WTC11 (cell line): ENCODE results near the gene ATF7. TPM values are rescaled to one million over a fixed set of nuclear protein-coding genes. Genes with fewer than 3 reads are reported as not detected.

Source experiments
- ATAC-seq: fragments of 200-7000 bp; cut with Tn5 transposase; 2 replicates; pipeline ENCODE4 v1.10.0; 2021; ENCODE audit warnings: mild to moderate bottlenecking, moderate library complexity
- CTCF ChIA-PET: fragments of 300-600 bp; sonication (Branson Sonifier 250); formaldehyde crosslinking; loops from one replicate; lab custom pipeline; 2021; ENCODE audit warnings: antibody characterized with exemption; lab: Charles Lee
- POLR2A ChIA-PET: fragments of 350-600 bp; sonication (Branson Sonifier 250); formaldehyde crosslinking; loops from one replicate; lab custom pipeline; 2021; ENCODE audit warnings: antibody characterized with exemption; lab: Charles Lee
- DNase-seq: peaks from one replicate; pipeline ENCODE4 v3.0.0; 2021; ENCODE audit warnings: low spot score
- H3K27ac Mint-ChIP-seq: 2 replicates; pipeline ENCODE4 v1.8.0; 2021; ENCODE audit warnings: mixed read lengths
- H3K27me3 Mint-ChIP-seq: 2 replicates; pipeline ENCODE4 v1.8.0; 2021; ENCODE audit warnings: low read depth, mild to moderate bottlenecking, moderate library complexity, mixed read lengths
- H3K36me3 Mint-ChIP-seq: 2 replicates; pipeline ENCODE4 v1.8.0; 2021; ENCODE audit warnings: mixed read lengths
- H3K4me1 Mint-ChIP-seq: 2 replicates; pipeline ENCODE4 v1.8.0; 2022; ENCODE audit warnings: mixed read lengths
- H3K4me3 Mint-ChIP-seq: 2 replicates; pipeline ENCODE4 v1.8.0; 2021; ENCODE audit warnings: mild to moderate bottlenecking, moderate library complexity, mixed read lengths
- H3K9me3 Mint-ChIP-seq: 2 replicates; pipeline ENCODE4 v1.8.0; 2021; ENCODE audit warnings: mixed read lengths
- ATF1 ChIP-seq: sonication (generic); formaldehyde crosslinking; IDR thresholded peaks from 2 replicates; pipeline ENCODE4 v1.8.1; 2023; ENCODE audit warnings: mild to moderate bottlenecking, moderate library complexity, missing genetic modification reagents
- ATF3 ChIP-seq: sonication (generic); formaldehyde crosslinking; conservative IDR thresholded peaks from 2 replicates; pipeline ENCODE4 v1.8.1; 2022; ENCODE audit warnings: mild to moderate bottlenecking, missing genetic modification reagents
- ATF6 ChIP-seq: sonication (generic); formaldehyde crosslinking; IDR thresholded peaks from 2 replicates; pipeline ENCODE4 v1.8.1; 2023; ENCODE audit warnings: mild to moderate bottlenecking, missing genetic modification reagents
- CDX4 ChIP-seq: fragments of 250-450 bp; sonication (Bioruptor Pico); IDR thresholded peaks from 2 replicates; pipeline ENCODE4 v1.9.0; 2021; ENCODE audit warnings: moderate library complexity, mild to moderate bottlenecking, inconsistent platforms, borderline replicate concordance
- CREB1 ChIP-seq: sonication (generic); formaldehyde crosslinking; IDR thresholded peaks from 2 replicates; pipeline ENCODE4 v1.8.0; 2023; ENCODE audit warnings: mild to moderate bottlenecking, missing genetic modification reagents
- CREM ChIP-seq: sonication (generic); formaldehyde crosslinking; IDR thresholded peaks from 2 replicates; pipeline ENCODE4 v1.8.1; 2022; ENCODE audit warnings: mild to moderate bottlenecking, missing genetic modification reagents, moderate library complexity
- FOXP4 ChIP-seq: sonication (generic); formaldehyde crosslinking; IDR thresholded peaks from 2 replicates; pipeline ENCODE4 v1.8.0; 2022; ENCODE audit warnings: mild to moderate bottlenecking, missing genetic modification reagents
- GRHL2 ChIP-seq: fragments of 250-450 bp; sonication (Bioruptor Pico); IDR thresholded peaks from 2 replicates; pipeline ENCODE4 v1.8.0; 2022; ENCODE audit warnings: mild to moderate bottlenecking, moderate library complexity; ENCODE audit not compliant: insufficient replicate concordance, severe bottlenecking
- GTF2I ChIP-seq: fragments of 250-450 bp; sonication (Bioruptor Pico); conservative IDR thresholded peaks from 2 replicates; pipeline ENCODE4 v1.4.0; 2021; ENCODE audit warnings: mild to moderate bottlenecking
- HMGXB4 ChIP-seq: sonication (generic); formaldehyde crosslinking; IDR thresholded peaks from 2 replicates; pipeline ENCODE4 v1.8.1; 2023; ENCODE audit warnings: mild to moderate bottlenecking, moderate library complexity, missing genetic modification reagents
- NFATC4 ChIP-seq: fragments of 250-450 bp; sonication (Bioruptor Pico); IDR thresholded peaks from 2 replicates; pipeline ENCODE4 v1.9.0; 2021; ENCODE audit warnings: mild to moderate bottlenecking
- NFYB ChIP-seq: sonication (generic); formaldehyde crosslinking; conservative IDR thresholded peaks from 2 replicates; pipeline ENCODE4 v1.8.0; 2022; ENCODE audit warnings: low read depth, missing genetic modification reagents
- OVOL2 ChIP-seq: fragments of 250-450 bp; sonication (Bioruptor Pico); IDR thresholded peaks from 2 replicates; pipeline ENCODE4 v1.9.0; 2021; ENCODE audit warnings: mild to moderate bottlenecking, borderline replicate concordance
- STAT6 ChIP-seq: sonication (generic); formaldehyde crosslinking; conservative IDR thresholded peaks from 2 replicates; pipeline ENCODE4 v1.8.1; 2023; ENCODE audit warnings: mild to moderate bottlenecking, low read depth, missing genetic modification reagents, moderate library complexity
- ZBTB21 ChIP-seq: sonication (generic); formaldehyde crosslinking; IDR thresholded peaks from 2 replicates; pipeline ENCODE4 v1.8.1; 2023; ENCODE audit warnings: mild to moderate bottlenecking, missing genetic modification reagents, borderline replicate concordance
- ZBTB43 ChIP-seq: sonication (generic); formaldehyde crosslinking; IDR thresholded peaks from 2 replicates; pipeline ENCODE4 v1.8.1; 2023; ENCODE audit warnings: mild to moderate bottlenecking, missing genetic modification reagents
- ZNF138 ChIP-seq: sonication (generic); formaldehyde crosslinking; conservative IDR thresholded peaks from 2 replicates; pipeline ENCODE4 v1.8.1; 2022; ENCODE audit warnings: mild to moderate bottlenecking, moderate library complexity, missing genetic modification reagents
- ZNF219 ChIP-seq: sonication (generic); formaldehyde crosslinking; IDR thresholded peaks from 2 replicates; pipeline ENCODE4 v1.8.0; 2023; ENCODE audit warnings: missing genetic modification reagents, mild to moderate bottlenecking, borderline replicate concordance
- ZNF317 ChIP-seq: sonication (generic); formaldehyde crosslinking; IDR thresholded peaks from 2 replicates; pipeline ENCODE4 v1.8.1; 2023; ENCODE audit warnings: low read depth, mild to moderate bottlenecking, moderate library complexity, missing genetic modification reagents, borderline replicate concordance
- ZNF396 ChIP-seq: fragments of 250-450 bp; sonication (Bioruptor Pico); IDR thresholded peaks from 2 replicates; pipeline ENCODE4 v1.8.0; 2021; ENCODE audit warnings: mild to moderate bottlenecking, moderate library complexity, borderline replicate concordance
- ZNF416 ChIP-seq: fragments of 250-450 bp; sonication (Bioruptor Pico); IDR thresholded peaks from 2 replicates; pipeline ENCODE4 v1.9.0; 2021; ENCODE audit warnings: mild to moderate bottlenecking, inconsistent platforms
- total RNA-seq: library from RNA; stranded (reverse); gene quantifications from 3 replicates; pipeline ENCODE4 v1.2.3, GENCODE V29; 2021

The ATF7 gene
- total RNA-seq, 1 experiment from 2014 or later = 16.3 TPM

GRCh38 chr12:53518381-53518780, 107.8 kb downstream of the ATF7 start:
- Mint-ChIP-seq H3K36me3 (peaks cover 18% of the 10 kb centered on the region), H3K4me1 (peaks cover 8% of the 10 kb centered on the region), H3K9me3 (no peaks in the 10 kb centered on the region), H3K27me3 (no peaks in the 10 kb centered on the region), H3K27ac (no peak overlapping the region), H3K4me3 (no peak overlapping the region)
- TF ChIP-seq CREB1 (CRISPR knock-in tag) (no peak), ZNF396 (CRISPR knock-in tag) (no peak), CREM (CRISPR knock-in tag) (no peak), ZNF219 (no peak)
- ChIA-PET CTCF (interaction anchor here (1.1 to 1.2 kb wide), 3 partner anchors 10 to 197 kb away, joined by 3 to 6 read pairs (median 4); partner anchors contain the start of gene AAAS), POLR2A (no interaction called here)
- DNase-seq = no peak
- ATAC-seq = no peak

- Mint-ChIP-seq H3K27ac (no peak overlapping the region), H3K27me3 (no peaks in the 10 kb centered on the region), H3K4me1 (peaks cover 8% of the 10 kb centered on the region), H3K9me3 (no peaks in the 10 kb centered on the region), H3K36me3 (peaks cover 12% of the 10 kb centered on the region), H3K4me3 (no peak overlapping the region)
- DNase-seq (no peak), ATAC-seq (no peak)
- ChIA-PET POLR2A (interaction anchor here (2.2 kb wide), 1 partner anchor 16 kb away, joined by 7 read pairs; the partner anchor contains the start of gene TARBP2), CTCF (interaction anchor here (0.6 to 1.0 kb wide), 2 partner anchors 35 to 144 kb away, joined by 3 read pairs; no protein-coding TSS in a partner anchor)
- TF ChIP-seq ATF6 (CRISPR knock-in tag) (no peak), ATF1 (no peak), ZNF416 (CRISPR knock-in tag) (no peak), ATF3 (no peak), GRHL2 (no peak), ZNF138 (CRISPR knock-in tag) (no peak), HMGXB4 (CRISPR knock-in tag) (no peak), ZBTB21 (no peak), GTF2I (CRISPR knock-in tag) (no peak), ZNF317 (no peak), ZBTB43 (CRISPR knock-in tag) (no peak), CDX4 (CRISPR knock-in tag) (no peak), NFYB (no peak), FOXP4 (CRISPR knock-in tag) (no peak), CREB1 (CRISPR knock-in tag) (no peak), STAT6 (CRISPR knock-in tag) (no peak), OVOL2 (CRISPR knock-in tag) (no peak), NFATC4 (CRISPR knock-in tag) (no peak)
These were observed 109.3 kb downstream of the ATF7 start for GRCh38 chr12:53516758-53517455.
